H1 (cell line): ENCODE data around the gene RFNG. TPM values are rescaled to one million over a fixed set of nuclear protein-coding genes. Genes with fewer than 3 reads are reported as not detected.

ENCODE experiments used
- CTCF ChIA-PET: fragments of 300-600 bp; sonication (Branson Sonifier 250); formaldehyde crosslinking; loops from one replicate; lab custom pipeline; 2021; ENCODE audit not compliant: partially characterized antibody; lab: Charles Lee
- POLR2A ChIA-PET: fragments of 300-600 bp; sonication (Branson Sonifier 250); formaldehyde crosslinking; loops from one replicate; lab custom pipeline; 2021; ENCODE audit warnings: inconsistent platforms; ENCODE audit not compliant: partially characterized antibody; lab: Charles Lee
- DNase-seq, 2 experiments: peaks; one replicate each; pipeline versions ENCODE4 v3.0.0 to v3.0.0-alpha.2; 2010 to 2022; ENCODE audit warnings: low spot score in 2 of 2, low read depth in 1 of 2, mixed read lengths in 1 of 2
- FAIRE-seq: peaks from 2 replicates; lab custom pipeline; 2011; peaks lifted over from hg19 to GRCh38; lab: Jason Lieb, UNC
- H2AFZ ChIP-seq: 2 replicates; pipeline ENCODE4 v1.8.1; 2012; ENCODE audit warnings: low read length, inconsistent platforms
- H2AK5ac ChIP-seq: 2 replicates; pipeline ENCODE4 v1.6.1; 2013; ENCODE audit warnings: low read depth, low read length
- H2BK120ac ChIP-seq: replicated peaks from 2 replicates; pipeline ENCODE3; 2013; ENCODE audit warnings: low read depth, low read length, inconsistent platforms
- H2BK12ac ChIP-seq: 2 replicates; pipeline ENCODE4 v1.6.1; 2013; ENCODE audit warnings: low read depth, low read length
- H2BK15ac ChIP-seq: 2 replicates; pipeline ENCODE4 v1.6.1; 2013; ENCODE audit warnings: low read length
- H2BK20ac ChIP-seq: 2 replicates; pipeline ENCODE4 v1.6.1; 2013; ENCODE audit warnings: low read length
- H2BK5ac ChIP-seq: 2 replicates; pipeline ENCODE4 v1.6.1; 2013; ENCODE audit warnings: low read depth, low read length
- H3K14ac ChIP-seq: 2 replicates; pipeline ENCODE4 v1.6.1; 2013; ENCODE audit warnings: inconsistent platforms; ENCODE audit not compliant: insufficient read length
- H3K18ac ChIP-seq: 2 replicates; pipeline ENCODE4 v1.6.1; 2013; ENCODE audit warnings: low read length; ENCODE audit errors: extremely low read depth
- H3K23ac ChIP-seq: 2 replicates; pipeline ENCODE4 v1.6.1; 2013; ENCODE audit warnings: inconsistent platforms; ENCODE audit not compliant: insufficient read length
- H3K23me2 ChIP-seq: 2 replicates; pipeline ENCODE4 v1.6.1; 2013; ENCODE audit warnings: low read depth, low read length
- H3K27ac ChIP-seq: 2 replicates; pipeline ENCODE4 v1.6.1; 2011; ENCODE audit warnings: low read depth, low read length, inconsistent platforms
- H3K27me3 ChIP-seq, 4 experiments: replicated peaks in 1 of 4; 1 replicate in 1 of 4; 2 replicates in 3 of 4; pipeline versions ENCODE4 v1.6.1 to v1.8.1; 2011 to 2013; ENCODE audit warnings: low read length in 3 of 4, mild to moderate bottlenecking in 3 of 4, inconsistent platforms in 2 of 4, mixed read lengths in 2 of 4, moderate library complexity in 1 of 4; ENCODE audit not compliant: control insufficient read depth in 3 of 4, insufficient read depth in 3 of 4; ENCODE audit errors: extremely low read depth in 1 of 4
- H3K36me3 ChIP-seq, 4 experiments: 2 replicates each; pipeline versions ENCODE4 v1.6.1 to v1.8.1; 2011 to 2013; ENCODE audit warnings: mild to moderate bottlenecking in 4 of 4, low read length in 3 of 4, moderate library complexity in 2 of 4, control low read depth in 1 of 4, inconsistent platforms in 1 of 4; ENCODE audit not compliant: insufficient read depth in 4 of 4, control insufficient read depth in 2 of 4
- H3K4ac ChIP-seq: replicated peaks from 2 replicates; pipeline ENCODE3; 2013; ENCODE audit warnings: low read length, low read depth, mixed read lengths, inconsistent platforms; ENCODE audit not compliant: insufficient read length
- H3K4me1 ChIP-seq, 4 experiments: replicated peaks in 1 of 4; 1 replicate in 1 of 4; 2 replicates in 3 of 4; pipeline versions ENCODE4 v1.6.1 to v1.8.1; 2011 to 2013; ENCODE audit warnings: low read length in 3 of 4, inconsistent platforms in 2 of 4, mixed read lengths in 1 of 4; ENCODE audit not compliant: insufficient read depth in 4 of 4, control insufficient read depth in 3 of 4
- H3K4me2 ChIP-seq, 2 experiments: 2 replicates each; pipeline versions ENCODE4 v1.6.1 to v1.8.1; 2011 to 2013; ENCODE audit warnings: low read depth in 2 of 2, low read length in 2 of 2, control low read depth in 1 of 2, inconsistent platforms in 1 of 2, mild to moderate bottlenecking in 1 of 2; ENCODE audit not compliant: insufficient read depth in 1 of 2
- H3K4me3 ChIP-seq, 4 experiments: fragments of 200-600, 300-600 bp in 1 of 4; sonication (generic), shearing (Covaris generic), sonication (Bioruptor Twin) in 1 of 4; 2 replicates each; pipeline versions ENCODE4 v1.5.1 to v1.8.1; 2011 to 2016; ENCODE audit warnings: low read length in 4 of 4, low read depth in 3 of 4, control low read depth in 2 of 4, inconsistent platforms in 2 of 4, mild to moderate bottlenecking in 2 of 4, mixed read lengths in 1 of 4, moderate library complexity in 1 of 4; ENCODE audit not compliant: insufficient read depth in 2 of 4; ENCODE audit errors: extremely low read depth in 1 of 4
- H3K56ac ChIP-seq: replicated peaks from 2 replicates; pipeline ENCODE3; 2013; ENCODE audit warnings: low read depth, mild to moderate bottlenecking, mixed read lengths, low read length, inconsistent platforms; ENCODE audit not compliant: insufficient read length
- H3K79me1 ChIP-seq: 2 replicates; pipeline ENCODE4 v1.6.1; 2013; ENCODE audit warnings: low read depth, low read length, control low read depth
- H3K79me2 ChIP-seq, 2 experiments: 2 replicates each; pipeline versions ENCODE4 v1.6.1 to v1.8.1; 2012 to 2013; ENCODE audit warnings: low read length in 2 of 2, mild to moderate bottlenecking in 2 of 2, inconsistent platforms in 1 of 2; ENCODE audit not compliant: insufficient read depth in 2 of 2, control insufficient read depth in 1 of 2
- H3K9ac ChIP-seq, 4 experiments: replicated peaks in 1 of 4; 1 replicate in 1 of 4; 2 replicates in 3 of 4; pipeline versions ENCODE4 v1.6.1 to v1.8.1; 2011 to 2013; ENCODE audit warnings: low read depth in 3 of 4, low read length in 3 of 4, control low read depth in 2 of 4, mild to moderate bottlenecking in 2 of 4, moderate library complexity in 2 of 4, inconsistent platforms in 1 of 4; ENCODE audit errors: extremely low read depth in 1 of 4
- H3K9me3 ChIP-seq, 2 experiments: 2 replicates each; pipeline versions ENCODE4 v1.6.1 to v1.8.1; 2012 to 2013; ENCODE audit warnings: mild to moderate bottlenecking in 2 of 2, moderate library complexity in 2 of 2, control low read depth in 1 of 2, inconsistent platforms in 1 of 2, low read depth in 1 of 2, low read length in 1 of 2, mixed read lengths in 1 of 2; ENCODE audit not compliant: insufficient read depth in 2 of 2
- H4K20me1 ChIP-seq, 2 experiments: replicated peaks in 1 of 2; 2 replicates each; pipeline versions ENCODE3 to v1.8.1; 2011 to 2013; ENCODE audit warnings: inconsistent platforms in 2 of 2, low read length in 2 of 2, mild to moderate bottlenecking in 1 of 2; ENCODE audit not compliant: insufficient read depth in 2 of 2, control insufficient read depth in 1 of 2
- H4K5ac ChIP-seq: 2 replicates; pipeline ENCODE4 v1.6.1; 2013; ENCODE audit warnings: low read length, low read depth, mixed read lengths, inconsistent platforms; ENCODE audit not compliant: insufficient read length
- H4K8ac ChIP-seq: 2 replicates; pipeline ENCODE4 v1.8.0; 2013; ENCODE audit warnings: mild to moderate bottlenecking, moderate library complexity, low read length, inconsistent platforms; ENCODE audit not compliant: insufficient read depth; ENCODE audit errors: extremely low read depth
- H4K91ac ChIP-seq: replicated peaks from 2 replicates; pipeline ENCODE3; 2013; ENCODE audit warnings: low read length, mixed read lengths, inconsistent platforms; ENCODE audit not compliant: insufficient read length
- CREB1 ChIP-seq: IDR thresholded peaks from 2 replicates; pipeline ENCODE4 v1.6.1; 2012; ENCODE audit warnings: inconsistent platforms
- KDM4A ChIP-seq: IDR thresholded peaks from one replicate; pipeline ENCODE4 v1.7.1; 2012; ENCODE audit warnings: low read depth, mild to moderate bottlenecking, moderate library complexity, low read length, inconsistent platforms; ENCODE audit not compliant: severe bottlenecking
- MAX ChIP-seq: IDR thresholded peaks from 2 replicates; pipeline ENCODE4 v1.6.1; 2012; ENCODE audit warnings: inconsistent platforms
- PHF8 ChIP-seq: fragments of 200-600 bp; sonication (generic); conservative IDR thresholded peaks from 2 replicates; pipeline ENCODE4 v1.7.1; 2012; ENCODE audit warnings: low read depth, mild to moderate bottlenecking, inconsistent platforms, low read length, moderate library complexity
- SIN3A ChIP-seq, 2 experiments: IDR thresholded peaks in 1 of 2; conservative IDR thresholded peaks in 1 of 2; 2 replicates each; pipeline ENCODE4 v1.6.1; 2011 to 2012; ENCODE audit warnings: low read length in 2 of 2, improper control_type of control experiment in 1 of 2, low read depth in 1 of 2, mild to moderate bottlenecking in 1 of 2
- WGBS, 2 experiments: shearing (Covaris generic) in 1 of 2; methylation state at CpG; one replicate each; pipeline versions ENCODE4 v1.1.6 to v1.1.7; 2013 to 2015; ENCODE audit warnings: low lambda C conversion rate in 2 of 2, mixed read lengths in 2 of 2, inconsistent platforms in 1 of 2, low coverage in 1 of 2, missing lambda C conversion rate in 1 of 2; ENCODE audit not compliant: insufficient replicate concordance in 2 of 2, insufficient coverage in 1 of 2, insufficient read length in 1 of 2; ENCODE audit errors: extremely low coverage in 1 of 2, missing lambda C conversion rate in 1 of 2; 5-methylcytosine and 5-hydroxymethylcytosine counted together
- long read RNA-seq, 2 experiments: library from RNA in 1 of 2; library from capped mRNA in 1 of 2; stranded (forward); transcript quantifications; one replicate each; pipeline ENCODE4 v2.0.0, GENCODE V29; 2021; ENCODE audit warnings: inconsistent platforms in 1 of 2
- polyA minus RNA-seq, 3 experiments: library from RNA; depleted of rRNA, polyadenylated mRNA; stranded (reverse); fragments of >200 nt; gene quantifications; 1 replicate in 2 of 3; 2 replicates in 1 of 3; pipeline ENCODE4 v1.2.3, GENCODE V29; 2011
- polyA plus RNA-seq, 7 experiments: library from polyadenylated mRNA; depleted of rRNA in 3 of 7; stranded (reverse) in 5 of 7; unstranded in 2 of 7; fragments of >200 nt in 5 of 7; fragments of 200-250 nt in 2 of 7; gene quantifications; 1 replicate in 5 of 7; 2 replicates in 1 of 7; 4 replicates in 1 of 7; pipeline versions ENCODE4 v1.2.1 to v1.2.3, GENCODE V29; 2011 to 2013; ENCODE audit warnings: missing spikeins in 2 of 7, mixed read lengths in 2 of 7
- total RNA-seq: library from RNA; stranded (reverse); fragmentation: NEBNext Ultra II Directional; extraction: Animal tissue kit (Norgen Biotek cat#: 25700); gene quantifications from 2 replicates; pipeline ENCODE4 v1.2.1, GENCODE V29; 2021

Gene RFNG, protein sequence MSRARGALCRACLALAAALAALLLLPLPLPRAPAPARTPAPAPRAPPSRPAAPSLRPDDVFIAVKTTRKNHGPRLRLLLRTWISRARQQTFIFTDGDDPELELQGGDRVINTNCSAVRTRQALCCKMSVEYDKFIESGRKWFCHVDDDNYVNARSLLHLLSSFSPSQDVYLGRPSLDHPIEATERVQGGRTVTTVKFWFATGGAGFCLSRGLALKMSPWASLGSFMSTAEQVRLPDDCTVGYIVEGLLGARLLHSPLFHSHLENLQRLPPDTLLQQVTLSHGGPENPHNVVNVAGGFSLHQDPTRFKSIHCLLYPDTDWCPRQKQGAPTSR
- 26.7 and 30.9 TPM in 2 replicates for total RNA-seq
- polyA plus RNA-seq (2011; rRNA removed) = 28.4 and 50.3 TPM in 2 replicates
- polyA plus RNA-seq (2011; cell fraction: cytosol; rRNA removed) = 25.7 TPM
- polyA plus RNA-seq (2011; cell fraction: nucleus; rRNA removed) = 139 TPM
- polyA plus RNA-seq (2012, experiment 1 of 2) = 26.1 to 34.2 TPM (median 32.0 TPM) in 4 replicates
- polyA plus RNA-seq (2012, experiment 2 of 2) = 32.2 TPM
- 26.3 TPM for polyA plus RNA-seq (2013, experiment 1 of 2)
- polyA plus RNA-seq (2013, experiment 2 of 2) = 26.6 TPM
- 8.3 and 9.7 TPM in 2 replicates for polyA minus RNA-seq (2011; rRNA and poly(A)+ RNA removed)
- polyA minus RNA-seq (2011; cell fraction: cytosol; rRNA and poly(A)+ RNA removed) = 15.2 TPM
- 23.8 TPM for polyA minus RNA-seq (2011; cell fraction: nucleus; rRNA and poly(A)+ RNA removed)
- long read RNA-seq, experiment 1, transcript RFNG-201 (8 exons, 1,828 nt) = major isoform, 16 of 39 reads
- long read RNA-seq, experiment 1, transcript RFNG-209 (1 exons, 2,886 nt) = minor isoform, 9 of 39 reads
- long read RNA-seq, experiment 1, partial matches to known transcripts = 8 of 39 reads
- long read RNA-seq, experiment 1, other reads (novel, unspliced or antisense) = 3 of 39 reads
- long read RNA-seq, experiment 2, partial matches to known transcripts = 1 of 3 reads
- long read RNA-seq, experiment 2, other reads (novel, unspliced or antisense) = 0 of 3 reads

DNA sequence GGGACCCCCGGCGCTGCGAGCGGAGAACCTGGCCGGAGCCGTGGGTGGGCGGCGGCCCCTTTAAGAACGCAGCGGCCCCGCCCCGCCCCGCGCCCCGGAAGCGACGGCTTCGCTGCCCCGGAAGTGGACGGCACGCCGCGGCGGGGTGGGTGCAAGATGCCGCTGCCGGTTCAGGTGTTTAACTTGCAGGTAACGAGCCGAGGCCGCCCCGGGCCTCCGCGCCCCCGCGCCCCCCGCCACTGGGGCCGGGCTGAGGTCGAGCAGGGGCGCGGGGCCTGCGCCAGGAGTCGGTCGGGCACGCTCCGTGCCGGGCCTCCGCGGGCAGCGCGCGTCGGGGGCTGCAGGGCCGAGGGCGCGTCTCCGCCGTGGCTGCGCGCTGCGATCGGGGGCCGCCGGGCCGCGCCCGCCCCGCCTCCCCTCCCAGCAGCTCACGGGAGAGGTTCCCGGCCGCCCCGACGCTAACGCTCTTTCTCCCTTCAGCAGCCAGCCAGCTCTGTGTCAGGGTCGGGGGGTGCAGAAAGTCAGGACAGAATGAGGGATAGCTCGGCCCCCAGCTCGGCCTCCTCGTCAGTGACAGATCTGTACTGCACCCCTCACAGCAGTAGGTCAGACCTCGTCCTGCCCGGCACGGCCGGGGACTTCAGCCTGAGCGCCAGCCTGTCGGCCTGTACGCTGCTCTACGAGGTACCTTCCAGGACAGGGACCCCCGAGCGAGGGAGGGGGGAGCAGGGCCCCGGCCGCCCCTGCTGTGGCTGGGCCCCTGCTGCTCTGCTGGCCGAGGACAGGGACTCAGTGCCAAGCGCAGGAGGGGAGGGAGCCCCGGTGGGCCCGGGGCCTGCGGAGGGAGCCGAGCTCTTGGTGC lies at the start of gene RFNG, which contains the start of gene GPS1:
TSS of gene RFNG (minus strand) at position 36 of the 862 bp plus-strand sequence. CDS start 45 bp downstream, outside the sequence.
TSS of gene GPS1 (plus strand) at position 123 of the 862 bp plus-strand sequence. CDS start at position 157, 34 bp downstream.
- H2BK5ac ChIP-seq = no peak within 1 kb of the TSS
- no peaks in the 10 kb centered on the region for H3K9me3 ChIP-seq
- FAIRE-seq (no peak), DNase-seq (peak in 1 of 2 experiments; percentile 86)
- H3K4ac ChIP-seq = peak within 1 kb of the TSS; percentile 21
- peaks cover 6% of the 10 kb centered on the region; the same call in 1 of the 2 replicates for H3K23me2 ChIP-seq
- no peak within 1 kb of the TSS for H2BK20ac ChIP-seq
- no peak within 1 kb of the TSS for H2BK120ac ChIP-seq
- H3K14ac ChIP-seq = no peak within 1 kb of the TSS
- peak within 1 kb of the TSS; percentile 60 for H3K18ac ChIP-seq
- H3K23ac ChIP-seq = no peak within 1 kb of the TSS
- peaks cover 6% of the 10 kb centered on the region; the same call in 1 of the 2 replicates for H3K79me1 ChIP-seq
- H2BK15ac ChIP-seq = no peak within 1 kb of the TSS
- no peak within 1 kb of the TSS for H3K27ac ChIP-seq
- H3K56ac ChIP-seq = peak within 1 kb of the TSS; percentile 46
- no peaks in the 10 kb centered on the region; a peak in 1 of 7 replicates for H3K27me3 ChIP-seq
- H4K8ac ChIP-seq = peak within 1 kb of the TSS; percentile 51
- peaks cover 4 to 18% of the 10 kb centered on the region in 2 experiments for H4K20me1 ChIP-seq
- peaks cover 5 to 34% (median 16%) of the 10 kb centered on the region in 4 experiments for H3K36me3 ChIP-seq
- H2AK5ac ChIP-seq = no peak within 1 kb of the TSS
- H3K4me2 ChIP-seq = peak within 1 kb of the TSS; percentile 77 to 97
- H3K4me1 ChIP-seq = peaks cover 0 to 11% (median 6%) of the 10 kb centered on the region in 4 experiments; a peak in 5 of 7 replicates
- H3K9ac ChIP-seq = peak within 1 kb of the TSS; percentile 38 to 62 (median 50); a peak in 5 of 7 replicates
- POLR2A ChIA-PET = interaction anchor here (1.0 to 13.2 kb wide), 13 partner anchors 9 to 44 kb away, joined by 3 to 161 read pairs (median 4); partner anchors contain the start of genes DCXR, DUS1L and RAC3
- WGBS, 2 experiments = 4% methylated on average over 21 of the region's 94 CpGs; no CpG with 5 or more reads in 1 of the 2 experiments
- H3K79me2 ChIP-seq = peaks cover 0 to 12% of the 10 kb centered on the region in 2 experiments; a peak in 1 of 4 replicates
- peak within 1 kb of the TSS; percentile 24 for H4K5ac ChIP-seq
- CTCF ChIA-PET = interaction anchor here (0.6 to 5.4 kb wide), 5 partner anchors 9 to 53 kb away, joined by 3 to 40 read pairs (median 4); partner anchors contain the start of genes DCXR and RAC3
- H4K91ac ChIP-seq = peak within 1 kb of the TSS; percentile 25
- H2BK12ac ChIP-seq = no peak within 1 kb of the TSS
- peak within 1 kb of the TSS; percentile 72 to 94 (median 86) for H3K4me3 ChIP-seq
- H2AFZ ChIP-seq = no peak within 1 kb of the TSS
- TF ChIP-seq MAX (peak; percentile 7; the same call in 1 of the 2 replicates), PHF8 (peak; percentile 54; the same call in 1 of the 2 replicates), CREB1 (peak; percentile 50; the same call in 1 of the 2 replicates), SIN3A (conservative IDR thresholded peaks at IDR 0.05 in 1 of 2, IDR thresholded peaks at IDR 0.05 in 1 of 2; ENCODE audit: low read depth in 1 of 2, low read length in 2 of 2) (peak in 1 of 2 experiments; percentile 62; a peak in 2 of 4 replicates), KDM4A (peak; percentile 38)
